Activated CD4-positive, alpha-beta T cell treated with anti-CD3 and anti-CD28 coated beads, Interleukin-2, amount 50 U/mL, for 24 hours (primary cell): ENCODE measurements around the gene POLR1E.

ENCODE experiments used
- DNase-seq, 2 donors: peaks; one replicate each; pipeline ENCODE4 v3.0.0-alpha.2; 2020; ENCODE audit warnings: low read depth in 1 of 2, low spot score in 1 of 2

The POLR1E gene

GRCh38 chr9:37485389-37486255 lies at the start of gene POLR1E:
Gene POLR1E, plus strand, starts transcription at chr9:37485948. Its CDS starts 100 bp downstream, at chr9:37486048.
- DNase-seq = peak; percentile 95 to 98

GRCh38 chr9:37436540-37436939 lies 49.2 kb upstream of the POLR1E start:
- no peak for DNase-seq

- no peak for DNase-seq
Measured at GRCh38 chr9:37437010-37437409, 48.7 kb upstream of the POLR1E start.

GRCh38 chr9:37437621-37438020 lies 48.1 kb upstream of the POLR1E start:
- no peak for DNase-seq

GRCh38 chr9:37438359-37438758 lies 47.4 kb upstream of the POLR1E start:
- no peak for DNase-seq

GRCh38 chr9:37441776-37442370 lies 43.9 kb upstream of the POLR1E start:
- no peak for DNase-seq

GRCh38 chr9:37442556-37442955 lies 43.2 kb upstream of the POLR1E start:
- DNase-seq = no peak

GRCh38 chr9:37443566-37443965 lies 42.2 kb upstream of the POLR1E start:
- DNase-seq = no peak

- DNase-seq = no peak
Measured at GRCh38 chr9:37444890-37445289, 40.9 kb upstream of the POLR1E start.

- DNase-seq = no peak
Measured at GRCh38 chr9:37445832-37446231, 39.9 kb upstream of the POLR1E start.

- DNase-seq = no peak
Measured at GRCh38 chr9:37446401-37446800, 39.3 kb upstream of the POLR1E start.

- no peak for DNase-seq
Measured at GRCh38 chr9:37447111-37447510, 38.6 kb upstream of the POLR1E start.

- DNase-seq = no peak
Measured at GRCh38 chr9:37449862-37450632, 35.7 kb upstream of the POLR1E start.

GRCh38 chr9:37451628-37452027 lies 34.1 kb upstream of the POLR1E start:
- DNase-seq = no peak

- no peak for DNase-seq
Measured at GRCh38 chr9:37452611-37453010, 33.1 kb upstream of the POLR1E start.

GRCh38 chr9:37453827-37454226 lies 31.9 kb upstream of the POLR1E start:
- no peak for DNase-seq

GRCh38 chr9:37454238-37454637 lies 31.5 kb upstream of the POLR1E start:
- no peak for DNase-seq

- DNase-seq = no peak
Measured at GRCh38 chr9:37455884-37456647, 29.7 kb upstream of the POLR1E start.

GRCh38 chr9:37456817-37457216 lies 28.9 kb upstream of the POLR1E start:
- DNase-seq = no peak

GRCh38 chr9:37464006-37464405 lies 21.7 kb upstream of the POLR1E start:
- DNase-seq = no peak
